Measurements from ENCODE around the gene SNX13. TPM values are rescaled to one million over a fixed set of nuclear protein-coding genes. Genes with fewer than 3 reads are reported as not detected.
A peak's percentile ranks its signal among the peaks of the same experiment; 100 is the strongest.

Gene SNX13
- total RNA-seq, result 59.7 and 61.3 TPM in 2 replicates

GRCh38 chr7:17940302-17940883 is at the start of gene SNX13:
TSS of gene SNX13 (minus strand) at chr7:17940494. CDS start at chr7:17940295, 199 bp downstream.
- H3K4me3 ChIP-seq (ENCODE audit: insufficient read depth, low read length), result peak within 1 kb of the TSS; percentile 97
- no peaks in the 10 kb centered on the region for H3K27me3 ChIP-seq (ENCODE audit: insufficient read depth, low read length)
- H2AFZ ChIP-seq (ENCODE audit: low read length), result peak within 1 kb of the TSS; percentile 99
- DNase-seq (ENCODE audit: insufficient read length, low spot score, missing footprints), result peak; percentile 96
- no peaks in the 10 kb centered on the region for H3K9me3 ChIP-seq (ENCODE audit: low read depth, low read length)
- peak within 1 kb of the TSS; percentile 97 for H3K27ac ChIP-seq (ENCODE audit: low read depth, low read length)
- peaks cover 24% of the 10 kb centered on the region for H3K4me1 ChIP-seq (ENCODE audit: insufficient read depth, low read length)
- H3K4me2 ChIP-seq (ENCODE audit: insufficient read depth, low read length), result peak within 1 kb of the TSS; percentile 99
- no peaks in the 10 kb centered on the region for H3K36me3 ChIP-seq (ENCODE audit: insufficient read depth, low read length)
- TF ChIP-seq CTCF (IDR thresholded peaks at IDR 0.05; ENCODE audit: extremely low read depth, low read depth, low read length), result peak; percentile 3
- H3K79me2 ChIP-seq (ENCODE audit: insufficient read depth, low read length), result peaks cover 55% of the 10 kb centered on the region
- peaks cover 18% of the 10 kb centered on the region for H4K20me1 ChIP-seq (ENCODE audit: insufficient read depth, low read length)

- Histone ChIP-seq H3K27ac (ENCODE audit: low read depth, low read length) (no peak overlapping the region), H2AFZ (ENCODE audit: low read length) (no peak overlapping the region), H3K9me3 (ENCODE audit: low read depth, low read length) (no peaks in the 10 kb centered on the region), H3K4me3 (ENCODE audit: insufficient read depth, low read length) (no peak overlapping the region), H3K79me2 (ENCODE audit: insufficient read depth, low read length) (no peaks in the 10 kb centered on the region), H3K4me1 (ENCODE audit: insufficient read depth, low read length) (peaks cover 7% of the 10 kb centered on the region), H3K4me2 (ENCODE audit: insufficient read depth, low read length) (no peak overlapping the region), H3K36me3 (ENCODE audit: insufficient read depth, low read length) (no peaks in the 10 kb centered on the region), H4K20me1 (ENCODE audit: insufficient read depth, low read length) (no peaks in the 10 kb centered on the region), H3K27me3 (ENCODE audit: insufficient read depth, low read length) (no peaks in the 10 kb centered on the region)
- no peak for DNase-seq (ENCODE audit: insufficient read length, low spot score, missing footprints)
- TF ChIP-seq CTCF (IDR thresholded peaks at IDR 0.05; ENCODE audit: extremely low read depth, low read depth, low read length), result no peak
These were observed 49.3 kb upstream of the SNX13 start for GRCh38 chr7:17989546-17989945.

GRCh38 chr7:17988858-17989257 is 48.6 kb upstream of the SNX13 start:
- DNase-seq (ENCODE audit: insufficient read length, low spot score, missing footprints), result no peak
- no peaks in the 10 kb centered on the region for H3K36me3 ChIP-seq (ENCODE audit: insufficient read depth, low read length)
- H3K4me3 ChIP-seq (ENCODE audit: insufficient read depth, low read length), result no peak overlapping the region
- H3K4me2 ChIP-seq (ENCODE audit: insufficient read depth, low read length), result no peak overlapping the region
- H3K27ac ChIP-seq (ENCODE audit: low read depth, low read length), result no peak overlapping the region
- H3K9me3 ChIP-seq (ENCODE audit: low read depth, low read length), result no peaks in the 10 kb centered on the region
- TF ChIP-seq CTCF (IDR thresholded peaks at IDR 0.05; ENCODE audit: extremely low read depth, low read depth, low read length), result no peak
- H3K4me1 ChIP-seq (ENCODE audit: insufficient read depth, low read length), result peaks cover 7% of the 10 kb centered on the region
- H4K20me1 ChIP-seq (ENCODE audit: insufficient read depth, low read length), result no peaks in the 10 kb centered on the region
- H3K27me3 ChIP-seq (ENCODE audit: insufficient read depth, low read length), result no peaks in the 10 kb centered on the region
- no peak overlapping the region for H2AFZ ChIP-seq (ENCODE audit: low read length)
- no peaks in the 10 kb centered on the region for H3K79me2 ChIP-seq (ENCODE audit: insufficient read depth, low read length)

- no peaks in the 10 kb centered on the region for H3K36me3 ChIP-seq (ENCODE audit: insufficient read depth, low read length)
- no peak overlapping the region for H2AFZ ChIP-seq (ENCODE audit: low read length)
- no peaks in the 10 kb centered on the region for H3K27me3 ChIP-seq (ENCODE audit: insufficient read depth, low read length)
- H3K9me3 ChIP-seq (ENCODE audit: low read depth, low read length), result no peaks in the 10 kb centered on the region
- no peak overlapping the region for H3K4me3 ChIP-seq (ENCODE audit: insufficient read depth, low read length)
- H3K79me2 ChIP-seq (ENCODE audit: insufficient read depth, low read length), result no peaks in the 10 kb centered on the region
- no peaks in the 10 kb centered on the region for H4K20me1 ChIP-seq (ENCODE audit: insufficient read depth, low read length)
- peaks cover 7% of the 10 kb centered on the region for H3K4me1 ChIP-seq (ENCODE audit: insufficient read depth, low read length)
- DNase-seq (ENCODE audit: insufficient read length, low spot score, missing footprints), result no peak
- no peak overlapping the region for H3K27ac ChIP-seq (ENCODE audit: low read depth, low read length)
- no peak for TF ChIP-seq CTCF (IDR thresholded peaks at IDR 0.05; ENCODE audit: extremely low read depth, low read depth, low read length)
- no peak overlapping the region for H3K4me2 ChIP-seq (ENCODE audit: insufficient read depth, low read length)
These were observed 47.8 kb upstream of the SNX13 start for GRCh38 chr7:17988141-17988540.

Data from osteoblast (primary cell).